OCI-LY1 (cell line): Measurements from ENCODE around the gene TLCD3B.

Experiments
- EZH2 ChIP-seq: fragments of 200-600 bp; sonication (generic), shearing (Covaris generic); IDR thresholded peaks from 2 replicates; pipeline ENCODE4 v1.8.0; 2017; ENCODE audit warnings: borderline replicate concordance, mixed run types, mild to moderate bottlenecking, antibody characterized with exemption, low read length, moderate library complexity, mixed read lengths
- TF ChIP-seq, protein P1 (sequence below): fragments of 200-600 bp; sonication (generic), shearing (Covaris generic); IDR thresholded peaks from 2 replicates; pipeline ENCODE4 v1.5.1; 2017; ENCODE audit warnings: mild to moderate bottlenecking, antibody characterized with exemption, low read length, moderate library complexity, mixed read lengths

GRCh38 chr16:30027588-30028437 lies 3.3 kb downstream of the TLCD3B start:
- TF ChIP-seq, protein P1, sequence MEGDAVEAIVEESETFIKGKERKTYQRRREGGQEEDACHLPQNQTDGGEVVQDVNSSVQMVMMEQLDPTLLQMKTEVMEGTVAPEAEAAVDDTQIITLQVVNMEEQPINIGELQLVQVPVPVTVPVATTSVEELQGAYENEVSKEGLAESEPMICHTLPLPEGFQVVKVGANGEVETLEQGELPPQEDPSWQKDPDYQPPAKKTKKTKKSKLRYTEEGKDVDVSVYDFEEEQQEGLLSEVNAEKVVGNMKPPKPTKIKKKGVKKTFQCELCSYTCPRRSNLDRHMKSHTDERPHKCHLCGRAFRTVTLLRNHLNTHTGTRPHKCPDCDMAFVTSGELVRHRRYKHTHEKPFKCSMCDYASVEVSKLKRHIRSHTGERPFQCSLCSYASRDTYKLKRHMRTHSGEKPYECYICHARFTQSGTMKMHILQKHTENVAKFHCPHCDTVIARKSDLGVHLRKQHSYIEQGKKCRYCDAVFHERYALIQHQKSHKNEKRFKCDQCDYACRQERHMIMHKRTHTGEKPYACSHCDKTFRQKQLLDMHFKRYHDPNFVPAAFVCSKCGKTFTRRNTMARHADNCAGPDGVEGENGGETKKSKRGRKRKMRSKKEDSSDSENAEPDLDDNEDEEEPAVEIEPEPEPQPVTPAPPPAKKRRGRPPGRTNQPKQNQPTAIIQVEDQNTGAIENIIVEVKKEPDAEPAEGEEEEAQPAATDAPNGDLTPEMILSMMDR: no peak
- no peak for TF ChIP-seq EZH2
